Naive thymus-derived CD4-positive, alpha-beta T cell (primary cell): Measurements from ENCODE around the gene GHR. TPM values are rescaled to one million over a fixed set of nuclear protein-coding genes. Genes with fewer than 3 reads are reported as not detected.
A peak's percentile ranks its signal among the peaks of the same experiment; 100 is the strongest.

ENCODE experiments used
- ATAC-seq: fragments of 150-1000 bp; cut with Tn5 transposase; 2 replicates; pipeline ENCODE4 v1.10.0; 2021; ENCODE audit warnings: mild to moderate bottlenecking, moderate library complexity
- CTCF ChIA-PET: fragments of 350-600 bp; sonication (Branson Sonifier 250); formaldehyde crosslinking; loops from one replicate; lab custom pipeline; 2021; ENCODE audit warnings: antibody characterized with exemption; lab: Charles Lee
- POLR2A ChIA-PET: fragments of 350-600 bp; sonication (Branson Sonifier 250); formaldehyde crosslinking; loops from one replicate; lab custom pipeline; 2021; ENCODE audit warnings: antibody characterized with exemption, inconsistent platforms; lab: Charles Lee
- DNase-seq, 9 donors: peaks; one replicate each; pipeline versions ENCODE4 v3.0.0 to v3.0.0-alpha.2; 2020 to 2022; ENCODE audit warnings: mixed read lengths in 1 of 9
- H3K27ac ChIP-seq: one replicate; pipeline ENCODE4 v1.7.0; 2013; ENCODE audit warnings: mild to moderate bottlenecking, low read depth, low read length, moderate library complexity
- H3K27me3 ChIP-seq, 2 donors: one replicate each; pipeline ENCODE4 v1.7.0; 2013; ENCODE audit warnings: low read length in 2 of 2, mild to moderate bottlenecking in 2 of 2, moderate library complexity in 2 of 2; ENCODE audit not compliant: control insufficient read depth in 2 of 2, insufficient read depth in 2 of 2
- H3K36me3 ChIP-seq, 3 experiments: 1 replicate in 2 of 3; 2 replicates in 1 of 3; pipeline ENCODE4 v1.7.0; 2013; ENCODE audit warnings: low read length in 3 of 3, mild to moderate bottlenecking in 3 of 3, moderate library complexity in 1 of 3; ENCODE audit not compliant: insufficient read depth in 3 of 3, control insufficient read depth in 2 of 3
- H3K4me1 ChIP-seq, 2 donors: one replicate each; pipeline ENCODE4 v1.7.0; 2013; ENCODE audit warnings: low read length in 2 of 2, mild to moderate bottlenecking in 2 of 2, moderate library complexity in 1 of 2; ENCODE audit not compliant: control insufficient read depth in 2 of 2, insufficient read depth in 2 of 2
- H3K4me3 ChIP-seq: 2 replicates; pipeline ENCODE4 v1.7.0; 2013; ENCODE audit warnings: mild to moderate bottlenecking, low read length
- H3K9me3 ChIP-seq, 3 experiments: 1 replicate in 2 of 3; 2 replicates in 1 of 3; pipeline ENCODE4 v1.7.0; 2013; ENCODE audit warnings: low read length in 3 of 3; ENCODE audit not compliant: control insufficient read depth in 2 of 3
- H3K27ac Mint-ChIP-seq, 9 donors: one replicate each; pipeline ENCODE4 v1.8.0; 2020 to 2022; ENCODE audit warnings: mixed read lengths in 9 of 9, mild to moderate bottlenecking in 8 of 9, moderate library complexity in 5 of 9, inconsistent platforms in 2 of 9
- H3K27me3 Mint-ChIP-seq, 5 donors: one replicate each; pipeline ENCODE4 v1.8.0; 2021 to 2022; ENCODE audit warnings: mixed read lengths in 5 of 5, mild to moderate bottlenecking in 1 of 5
- H3K36me3 Mint-ChIP-seq, 5 donors: one replicate each; pipeline ENCODE4 v1.8.0; 2020 to 2022; ENCODE audit warnings: mixed read lengths in 5 of 5, mild to moderate bottlenecking in 3 of 5, inconsistent platforms in 1 of 5
- H3K4me1 Mint-ChIP-seq, 7 donors: one replicate each; pipeline ENCODE4 v1.8.0; 2020 to 2022; ENCODE audit warnings: mixed read lengths in 7 of 7, mild to moderate bottlenecking in 3 of 7, inconsistent platforms in 1 of 7
- H3K4me3 Mint-ChIP-seq, 10 donors: one replicate each; pipeline ENCODE4 v1.8.0; 2020 to 2022; ENCODE audit warnings: mild to moderate bottlenecking in 10 of 10, mixed read lengths in 10 of 10, moderate library complexity in 6 of 10, inconsistent platforms in 2 of 10
- H3K9me3 Mint-ChIP-seq, 11 donors: one replicate each; pipeline ENCODE4 v1.8.0; 2020 to 2022; ENCODE audit warnings: mixed read lengths in 11 of 11, mild to moderate bottlenecking in 4 of 11, inconsistent platforms in 1 of 11, moderate library complexity in 1 of 11
- intact Hi-C, 2 donors: fragments of 100-400 bp; cut with micrococcal nuclease; formaldehyde crosslinking; loops; one replicate each; pipeline ENCODE4 v1.15.1; 2023
- polyA plus RNA-seq, 2 donors: library from polyadenylated mRNA; unstranded; fragments of 300-500 nt; fragmentation: Illumina TruSeq; gene quantifications; one replicate each; pipeline ENCODE4 v1.2.3, GENCODE V29; 2021
- total RNA-seq, 6 experiments: library from RNA in 5 of 6; stranded (reverse) in 5 of 6; gene quantifications; 1 replicate in 5 of 6; 2 replicates in 1 of 6; pipeline ENCODE4 v1.2.3 and lab custom pipeline; 2021 to 2026

The GHR gene
- total and polyA plus RNA-seq, 7 experiments from 2014 or later: not detected

DNA sequence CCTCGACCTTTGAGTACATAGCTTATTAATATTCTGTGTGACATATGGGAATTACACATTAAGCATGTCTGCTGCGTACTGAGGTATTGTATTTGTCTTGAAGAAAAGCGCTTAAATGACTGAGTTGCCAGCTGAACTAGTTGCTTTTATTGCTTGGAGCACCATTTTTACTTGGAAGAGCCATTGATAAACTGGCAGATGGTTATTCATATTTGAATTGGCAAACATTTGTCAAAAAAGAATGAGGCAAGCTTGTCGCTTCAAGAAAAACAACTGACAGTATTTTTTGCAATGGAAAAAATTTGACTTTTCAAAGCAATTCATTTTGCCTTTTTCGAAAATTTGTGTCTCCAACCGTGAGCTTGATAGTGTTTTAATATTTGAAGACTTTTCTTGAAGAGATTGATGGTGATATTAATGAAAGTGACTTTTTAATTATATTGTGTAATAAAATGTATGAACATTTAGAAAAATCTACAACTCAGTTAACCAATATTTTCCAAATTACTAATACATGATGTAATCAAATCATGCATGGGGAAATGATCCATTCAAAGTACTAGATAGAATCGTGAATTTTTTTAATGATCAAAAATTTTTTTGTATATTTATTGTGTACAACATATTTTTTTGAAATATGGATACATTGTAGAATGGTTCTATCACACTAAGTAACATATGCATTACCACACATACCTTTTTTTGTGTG is 278.3 kb downstream of the GHR start:
- POLR2A ChIA-PET: no interaction called here
- H3K27ac ChIP-seq: no peak overlapping the region
- no peak for DNase-seq
- H3K9me3 ChIP-seq: no peaks in the 10 kb centered on the region
- CTCF ChIA-PET: no interaction called here
- no peaks in the 10 kb centered on the region for H3K4me1 ChIP-seq
- H3K9me3 Mint-ChIP-seq: peaks cover 0 to 27% (median 11%) of the 10 kb centered on the region in 11 donors
- intact Hi-C loops: no loop called here
- H3K27me3 ChIP-seq: no peaks in the 10 kb centered on the region
- H3K4me3 Mint-ChIP-seq: no peak overlapping the region
- H3K36me3 ChIP-seq: no peaks in the 10 kb centered on the region
- no peaks in the 10 kb centered on the region for H3K36me3 Mint-ChIP-seq
- H3K27ac Mint-ChIP-seq: no peak overlapping the region
- ATAC-seq: no peak
- H3K27me3 Mint-ChIP-seq: peaks cover 0 to 18% (median 12%) of the 10 kb centered on the region in 5 donors
- no peak overlapping the region for H3K4me3 ChIP-seq
- no peaks in the 10 kb centered on the region for H3K4me1 Mint-ChIP-seq

DNA sequence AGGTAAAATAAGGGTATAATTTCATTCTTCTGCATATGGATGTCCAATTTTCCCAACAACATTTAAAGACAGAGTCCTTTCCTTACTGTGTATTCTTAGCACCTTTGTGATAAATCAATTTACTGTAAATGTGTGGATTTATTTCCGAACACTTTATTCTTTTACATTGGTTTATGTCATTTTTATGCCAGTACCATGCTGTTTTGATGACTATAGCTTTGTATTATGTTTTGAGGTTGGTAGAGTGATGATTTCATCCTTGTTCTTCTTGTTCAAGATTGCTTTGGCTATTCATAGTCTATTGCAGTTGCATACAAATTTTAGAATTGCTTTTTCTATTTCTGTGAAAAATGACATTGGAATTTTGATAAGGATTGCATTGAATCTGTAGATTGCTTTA is 280.0 kb downstream of the GHR start:
- Mint-ChIP-seq H3K9me3 (peaks cover 0 to 27% (median 11%) of the 10 kb centered on the region in 11 donors), H3K4me3 (no peak overlapping the region), H3K27ac (no peak overlapping the region), H3K27me3 (peaks cover 0 to 18% (median 11%) of the 10 kb centered on the region in 5 donors), H3K36me3 (no peaks in the 10 kb centered on the region), H3K4me1 (no peaks in the 10 kb centered on the region)
- no peaks in the 10 kb centered on the region for H3K27me3 ChIP-seq
- ChIA-PET POLR2A (no interaction called here), CTCF (no interaction called here)
- DNase-seq: no peak
- no peak overlapping the region for H3K4me3 ChIP-seq
- H3K36me3 ChIP-seq: no peaks in the 10 kb centered on the region
- no peak for ATAC-seq
- no peak overlapping the region for H3K27ac ChIP-seq
- H3K9me3 ChIP-seq: no peaks in the 10 kb centered on the region
- intact Hi-C loops: no loop called here
- no peaks in the 10 kb centered on the region for H3K4me1 ChIP-seq

DNA sequence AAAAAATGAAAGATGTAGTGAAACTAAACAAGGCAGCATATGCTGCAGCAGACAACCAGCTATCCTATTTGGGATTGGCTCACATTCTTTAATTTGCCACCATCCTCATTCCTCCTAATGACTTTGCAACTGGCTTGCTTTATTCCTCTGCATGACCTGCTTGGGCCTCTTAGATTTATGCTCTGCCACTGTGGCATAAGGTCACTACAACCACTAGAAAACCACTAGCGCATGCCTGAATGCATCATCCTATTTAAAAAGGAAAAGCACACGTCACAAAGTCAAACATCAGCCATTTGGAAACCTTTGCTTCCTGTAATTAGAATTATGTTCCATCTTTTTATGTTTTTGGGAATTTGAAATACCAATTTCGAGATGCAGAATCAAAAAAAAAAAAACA is 292.5 kb downstream of the GHR start:
- H3K27me3 ChIP-seq: no peaks in the 10 kb centered on the region
- ATAC-seq: no peak
- no peak overlapping the region for H3K4me3 ChIP-seq
- peaks cover 0 to 20% (median 12%) of the 10 kb centered on the region in 7 donors for H3K4me1 Mint-ChIP-seq
- ChIA-PET POLR2A (no interaction called here), CTCF (no interaction called here)
- H3K27ac ChIP-seq: no peak overlapping the region
- H3K36me3 Mint-ChIP-seq: peaks cover 0 to 1% (median 0%) of the 10 kb centered on the region in 5 donors
- no peaks in the 10 kb centered on the region for H3K9me3 ChIP-seq
- no peaks in the 10 kb centered on the region for H3K36me3 ChIP-seq
- H3K4me3 Mint-ChIP-seq: no peak overlapping the region
- H3K9me3 Mint-ChIP-seq: no peaks in the 10 kb centered on the region
- H3K27ac Mint-ChIP-seq: no peak overlapping the region
- intact Hi-C loops: no loop called here
- H3K27me3 Mint-ChIP-seq: peaks cover 17 to 44% (median 29%) of the 10 kb centered on the region in 5 donors
- DNase-seq: no peak
- H3K4me1 ChIP-seq: peaks cover 0 to 13% of the 10 kb centered on the region in 2 donors

DNA sequence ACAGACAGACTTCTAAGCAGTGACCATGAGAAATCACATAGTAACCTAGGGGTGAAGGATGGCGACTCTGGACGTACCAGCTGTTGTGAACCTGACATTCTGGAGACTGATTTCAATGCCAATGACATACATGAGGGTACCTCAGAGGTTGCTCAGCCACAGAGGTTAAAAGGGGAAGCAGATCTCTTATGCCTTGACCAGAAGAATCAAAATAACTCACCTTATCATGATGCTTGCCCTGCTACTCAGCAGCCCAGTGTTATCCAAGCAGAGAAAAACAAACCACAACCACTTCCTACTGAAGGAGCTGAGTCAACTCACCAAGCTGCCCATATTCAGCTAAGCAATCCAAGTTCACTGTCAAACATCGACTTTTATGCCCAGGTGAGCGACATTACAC is 295.4 kb downstream of the GHR start:
- H3K9me3 ChIP-seq: no peaks in the 10 kb centered on the region
- Mint-ChIP-seq H3K9me3 (no peaks in the 10 kb centered on the region), H3K4me3 (peak overlapping the region in 1 of 10 donors; percentile 48), H3K27ac (peak overlapping the region in 1 of 9 donors; percentile 0), H3K4me1 (peaks cover 0 to 26% (median 12%) of the 10 kb centered on the region in 7 donors), H3K36me3 (peaks cover 0 to 1% (median 0%) of the 10 kb centered on the region in 5 donors), H3K27me3 (peaks cover 19 to 56% (median 33%) of the 10 kb centered on the region in 5 donors)
- ATAC-seq (peak; percentile 75), DNase-seq (no peak)
- H3K27me3 ChIP-seq: no peaks in the 10 kb centered on the region
- no peaks in the 10 kb centered on the region for H3K36me3 ChIP-seq
- CTCF ChIA-PET: no interaction called here
- H3K27ac ChIP-seq: no peak overlapping the region
- no peak overlapping the region for H3K4me3 ChIP-seq
- intact Hi-C loops: no loop called here
- POLR2A ChIA-PET: no interaction called here
- peaks cover 0 to 13% of the 10 kb centered on the region in 2 donors for H3K4me1 ChIP-seq

DNA sequence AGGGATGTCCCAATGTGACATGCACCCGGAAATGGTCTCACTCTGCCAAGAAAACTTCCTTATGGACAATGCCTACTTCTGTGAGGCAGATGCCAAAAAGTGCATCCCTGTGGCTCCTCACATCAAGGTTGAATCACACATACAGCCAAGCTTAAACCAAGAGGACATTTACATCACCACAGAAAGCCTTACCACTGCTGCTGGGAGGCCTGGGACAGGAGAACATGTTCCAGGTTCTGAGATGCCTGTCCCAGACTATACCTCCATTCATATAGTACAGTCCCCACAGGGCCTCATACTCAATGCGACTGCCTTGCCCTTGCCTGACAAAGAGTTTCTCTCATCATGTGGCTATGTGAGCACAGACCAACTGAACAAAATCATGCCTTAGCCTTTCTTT is 295.8 kb downstream of the GHR start:
- Mint-ChIP-seq H3K4me1 (peaks cover 0 to 26% (median 12%) of the 10 kb centered on the region in 7 donors), H3K27ac (peak overlapping the region in 1 of 9 donors; percentile 0), H3K9me3 (no peaks in the 10 kb centered on the region), H3K4me3 (peak overlapping the region in 1 of 10 donors; percentile 48), H3K27me3 (peaks cover 16 to 57% (median 33%) of the 10 kb centered on the region in 5 donors), H3K36me3 (peaks cover 0 to 1% (median 0%) of the 10 kb centered on the region in 5 donors)
- ATAC-seq: peak; percentile 26
- DNase-seq: no peak
- no peaks in the 10 kb centered on the region for H3K36me3 ChIP-seq
- ChIA-PET CTCF (no interaction called here), POLR2A (no interaction called here)
- no peaks in the 10 kb centered on the region for H3K27me3 ChIP-seq
- H3K9me3 ChIP-seq: no peaks in the 10 kb centered on the region
- intact Hi-C loops: no loop called here
- peaks cover 0 to 13% of the 10 kb centered on the region in 2 donors for H3K4me1 ChIP-seq
- H3K4me3 ChIP-seq: no peak overlapping the region
- H3K27ac ChIP-seq: no peak overlapping the region

DNA sequence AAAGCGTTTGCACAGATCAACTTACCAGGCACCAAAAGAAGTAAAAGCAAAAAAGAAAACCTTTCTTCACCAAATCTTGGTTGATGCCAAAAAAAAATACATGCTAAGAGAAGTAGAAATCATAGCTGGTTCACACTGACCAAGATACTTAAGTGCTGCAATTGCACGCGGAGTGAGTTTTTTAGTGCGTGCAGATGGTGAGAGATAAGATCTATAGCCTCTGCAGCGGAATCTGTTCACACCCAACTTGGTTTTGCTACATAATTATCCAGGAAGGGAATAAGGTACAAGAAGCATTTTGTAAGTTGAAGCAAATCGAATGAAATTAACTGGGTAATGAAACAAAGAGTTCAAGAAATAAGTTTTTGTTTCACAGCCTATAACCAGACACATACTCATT is 297.0 kb downstream of the GHR start:
- H3K4me1 Mint-ChIP-seq: peaks cover 0 to 26% (median 12%) of the 10 kb centered on the region in 7 donors
- Histone ChIP-seq H3K27me3 (peaks cover 0 to 4% of the 10 kb centered on the region in 2 donors), H3K4me1 (peaks cover 0 to 13% of the 10 kb centered on the region in 2 donors), H3K4me3 (no peak overlapping the region), H3K9me3 (no peaks in the 10 kb centered on the region), H3K27ac (no peak overlapping the region), H3K36me3 (no peaks in the 10 kb centered on the region)
- H3K9me3 Mint-ChIP-seq: no peaks in the 10 kb centered on the region
- peaks cover 16 to 59% (median 35%) of the 10 kb centered on the region in 5 donors for H3K27me3 Mint-ChIP-seq
- intact Hi-C loops: loop anchor here in 1 of 2 donors (2.0 kb wide), 1 partner anchor 29 kb away; no protein-coding TSS in a partner anchor
- POLR2A ChIA-PET: no interaction called here
- H3K4me3 Mint-ChIP-seq: peak overlapping the region in 1 of 10 donors; percentile 70
- CTCF ChIA-PET: no interaction called here
- ATAC-seq (peak; percentile 48), DNase-seq (no peak)
- H3K27ac Mint-ChIP-seq: peak overlapping the region in 1 of 9 donors; percentile 35
- peaks cover 0 to 1% (median 0%) of the 10 kb centered on the region in 5 donors for H3K36me3 Mint-ChIP-seq
